ENCODE results near the gene E2F4.

- TF ChIP-seq LBX2 (CRISPR knock-in tag; IDR thresholded peaks at IDR 0.05; ENCODE audit: borderline replicate concordance), result no peak
- TF ChIP-seq JUNB (CRISPR knock-in tag; IDR thresholded peaks at IDR 0.05; ENCODE audit: borderline replicate concordance), result no peak
- no peak for TF ChIP-seq GTF2F1 (IDR thresholded peaks at IDR 0.05; ENCODE audit: low read length)
- no peak for TF ChIP-seq NCOA2 (CRISPR knock-in tag; IDR thresholded peaks at IDR 0.05)
- no peak for TF ChIP-seq U2AF2 (IDR thresholded peaks at IDR 0.05; ENCODE audit: low read depth, low read length)
- TF ChIP-seq ZNF788 (CRISPR knock-in tag; IDR thresholded peaks at IDR 0.05; ENCODE audit: borderline replicate concordance), result no peak
- no peak for TF ChIP-seq SMAD3 (CRISPR knock-in tag; IDR thresholded peaks at IDR 0.05)
- no peak for TF ChIP-seq NBN (conservative IDR thresholded peaks at IDR 0.05)
- no peak for TF ChIP-seq CTCF (CRISPR knock-in tag; IDR thresholded peaks at IDR 0.05)
- TF ChIP-seq ZBTB25 (CRISPR knock-in tag; IDR thresholded peaks at IDR 0.05), result no peak
- no peak for TF ChIP-seq ZFP62 (CRISPR knock-in tag; IDR thresholded peaks at IDR 0.05)
- no peak for TF ChIP-seq ZNF513 (CRISPR knock-in tag; conservative IDR thresholded peaks at IDR 0.05)
- TF ChIP-seq DNMT1 (CRISPR knock-in tag; IDR thresholded peaks at IDR 0.05), result no peak
Observed at GRCh38 chr16:67174706-67175231, 17.2 kb upstream of the E2F4 start.
